GM12864 (cell line): ENCODE data around the gene CSNK1A1L.

Source experiments
- DNase-seq: peaks from one replicate; pipeline ENCODE4 v3.0.0-alpha.2; 2011; ENCODE audit warnings: low read depth
- H3K4me3 ChIP-seq: 2 replicates; pipeline ENCODE4 v1.5.1; 2011; ENCODE audit warnings: mild to moderate bottlenecking, low read depth, low read length, control low read depth
- TF ChIP-seq, protein P1 (sequence below): IDR thresholded peaks from 2 replicates; pipeline ENCODE4 v1.5.1; 2011; ENCODE audit warnings: low read depth, mild to moderate bottlenecking, moderate library complexity, low read length, control low read depth, inconsistent platforms; ENCODE audit errors: missing control alignments

The CSNK1A1L gene

DNA sequence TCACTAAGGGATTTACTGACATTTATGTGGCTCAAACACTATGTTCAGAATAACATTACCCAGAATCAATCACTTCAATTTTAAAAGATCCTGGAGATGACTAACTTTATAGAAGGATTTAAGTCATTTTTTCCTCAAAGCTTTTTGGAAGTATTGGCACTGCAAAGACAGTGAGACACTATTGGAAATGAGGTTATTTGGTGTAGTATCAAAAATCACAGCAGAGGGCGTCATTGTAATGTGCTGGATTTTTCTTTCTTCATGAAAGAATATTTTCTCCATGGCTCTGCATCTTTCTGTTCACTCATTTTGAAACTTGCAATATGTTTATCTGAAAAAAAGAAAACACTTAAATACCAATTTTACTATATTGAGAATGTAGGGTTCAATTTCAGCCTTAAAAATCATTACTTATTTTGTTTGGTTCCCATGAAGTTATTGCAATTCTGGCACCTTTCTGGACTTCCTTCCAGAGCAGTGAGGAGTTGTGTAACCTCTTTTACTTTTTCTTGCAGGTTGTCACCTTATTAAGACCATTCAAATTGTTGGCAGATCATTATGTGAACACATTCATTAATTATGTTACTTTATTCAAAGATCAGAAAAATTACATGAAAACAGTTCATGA is 3.7 kb upstream of the CSNK1A1L start:
- DNase-seq = no peak
- TF ChIP-seq, protein P1, sequence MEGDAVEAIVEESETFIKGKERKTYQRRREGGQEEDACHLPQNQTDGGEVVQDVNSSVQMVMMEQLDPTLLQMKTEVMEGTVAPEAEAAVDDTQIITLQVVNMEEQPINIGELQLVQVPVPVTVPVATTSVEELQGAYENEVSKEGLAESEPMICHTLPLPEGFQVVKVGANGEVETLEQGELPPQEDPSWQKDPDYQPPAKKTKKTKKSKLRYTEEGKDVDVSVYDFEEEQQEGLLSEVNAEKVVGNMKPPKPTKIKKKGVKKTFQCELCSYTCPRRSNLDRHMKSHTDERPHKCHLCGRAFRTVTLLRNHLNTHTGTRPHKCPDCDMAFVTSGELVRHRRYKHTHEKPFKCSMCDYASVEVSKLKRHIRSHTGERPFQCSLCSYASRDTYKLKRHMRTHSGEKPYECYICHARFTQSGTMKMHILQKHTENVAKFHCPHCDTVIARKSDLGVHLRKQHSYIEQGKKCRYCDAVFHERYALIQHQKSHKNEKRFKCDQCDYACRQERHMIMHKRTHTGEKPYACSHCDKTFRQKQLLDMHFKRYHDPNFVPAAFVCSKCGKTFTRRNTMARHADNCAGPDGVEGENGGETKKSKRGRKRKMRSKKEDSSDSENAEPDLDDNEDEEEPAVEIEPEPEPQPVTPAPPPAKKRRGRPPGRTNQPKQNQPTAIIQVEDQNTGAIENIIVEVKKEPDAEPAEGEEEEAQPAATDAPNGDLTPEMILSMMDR = peak; percentile 38
- no peak overlapping the region for H3K4me3 ChIP-seq

DNA sequence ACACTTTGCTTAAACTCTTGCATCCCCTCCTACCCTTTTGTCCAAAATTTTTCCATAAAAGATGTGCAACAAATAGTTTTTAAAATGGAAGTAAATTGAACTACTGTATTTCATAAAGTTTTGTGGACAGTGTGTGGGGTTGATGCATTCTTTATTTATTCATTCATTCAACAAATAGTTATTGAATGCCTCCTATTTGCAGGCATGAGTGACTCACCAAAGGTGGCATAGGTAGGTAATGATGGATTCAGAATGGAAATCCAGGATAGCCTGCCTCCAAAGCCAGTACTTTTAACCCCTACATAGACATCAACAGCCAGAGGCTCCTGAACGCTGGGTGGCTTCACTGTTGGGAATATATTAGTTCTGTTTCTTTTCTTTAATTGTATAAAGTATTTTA is 2.4 kb upstream of the CSNK1A1L start:
- TF ChIP-seq, protein P1 = no peak
- no peak overlapping the region for H3K4me3 ChIP-seq
- DNase-seq = no peak

DNA sequence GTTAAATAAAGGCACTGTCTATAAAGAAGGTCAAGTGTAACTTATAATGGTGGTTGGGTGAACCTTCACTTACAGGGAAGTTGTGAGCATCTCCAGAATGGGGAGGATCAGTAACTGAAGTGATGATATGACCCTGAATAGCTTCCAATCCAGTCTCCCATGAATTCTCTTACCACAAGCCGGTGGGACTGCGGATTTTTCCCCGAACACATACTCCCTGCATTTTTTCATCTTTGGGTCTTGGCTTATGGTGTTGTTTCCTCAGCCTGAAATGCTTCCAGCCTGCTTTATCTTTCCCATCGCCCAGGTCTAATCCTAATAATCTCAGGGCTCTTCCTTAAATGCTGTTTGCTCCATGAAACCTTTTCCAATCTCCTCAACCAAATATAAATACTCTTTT is 2.0 kb upstream of the CSNK1A1L start:
- TF ChIP-seq, protein P1 = no peak
- no peak overlapping the region for H3K4me3 ChIP-seq
- no peak for DNase-seq

DNA sequence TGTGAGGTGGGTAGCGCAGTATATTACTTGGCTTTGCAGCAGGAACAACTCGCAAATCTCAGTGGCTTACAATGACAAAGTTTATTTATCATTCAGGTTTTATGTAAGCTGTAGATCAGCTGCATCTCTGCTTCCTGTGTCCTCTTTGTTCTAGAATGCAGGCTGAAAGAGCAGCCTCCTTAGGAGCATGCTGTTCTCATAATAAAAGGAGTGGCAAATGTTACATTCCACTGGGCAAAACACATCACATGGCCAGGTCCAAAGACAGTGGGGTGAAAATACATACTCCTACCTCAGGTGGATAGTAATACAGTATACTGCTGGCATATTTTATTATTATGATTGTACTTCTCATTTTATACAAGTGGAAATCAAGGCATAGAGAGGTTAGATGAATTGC is 1.2 kb upstream of the CSNK1A1L start:
- TF ChIP-seq, protein P1 = no peak

DNA sequence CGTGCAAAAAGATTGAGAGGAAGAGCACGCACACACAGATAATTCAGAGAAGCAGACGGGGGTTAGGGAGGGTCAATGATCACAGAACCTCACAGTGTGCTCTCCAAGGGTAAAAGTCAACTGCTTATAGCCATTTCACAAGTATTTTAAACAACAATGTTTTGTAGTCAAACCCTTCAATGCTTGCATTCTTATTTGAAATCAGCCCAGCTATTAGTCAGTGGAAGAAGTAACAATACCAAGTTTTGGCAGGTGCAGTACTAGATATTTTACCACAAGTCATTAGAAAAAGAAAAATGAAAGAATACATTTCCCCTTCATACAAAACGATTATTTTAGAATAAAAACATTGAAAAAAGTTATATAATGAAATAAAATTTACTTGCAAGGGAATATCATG is 2.6 kb downstream of the CSNK1A1L start:
- TF ChIP-seq, protein P1 = no peak

More for the DNA sequence above, 1.2 kb upstream of the CSNK1A1L start:
- no peak for DNase-seq
- H3K4me3 ChIP-seq = no peak overlapping the region

DNA sequence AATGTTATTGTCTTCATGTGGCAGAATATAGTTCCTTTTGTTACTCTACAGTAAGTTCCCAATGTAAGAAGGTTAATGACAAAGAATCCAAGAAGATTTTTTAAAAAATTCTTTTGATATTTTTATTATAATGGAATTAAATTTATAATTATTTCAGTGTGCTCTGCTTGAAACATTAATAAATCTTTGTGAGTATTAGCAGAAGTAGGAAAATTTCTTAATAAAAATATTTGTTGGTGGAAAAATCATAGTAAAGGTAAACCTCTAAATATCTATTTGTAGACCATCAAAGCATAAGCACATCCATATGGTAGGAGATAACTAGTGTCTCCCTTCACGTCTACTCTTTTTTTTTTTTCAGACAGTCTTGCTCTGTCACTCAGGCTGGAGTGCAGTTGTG is 4.3 kb downstream of the CSNK1A1L start:
- TF ChIP-seq, protein P1 = no peak

More for the DNA sequence above, 2.6 kb downstream of the CSNK1A1L start:
- DNase-seq = no peak
- no peak overlapping the region for H3K4me3 ChIP-seq

DNA sequence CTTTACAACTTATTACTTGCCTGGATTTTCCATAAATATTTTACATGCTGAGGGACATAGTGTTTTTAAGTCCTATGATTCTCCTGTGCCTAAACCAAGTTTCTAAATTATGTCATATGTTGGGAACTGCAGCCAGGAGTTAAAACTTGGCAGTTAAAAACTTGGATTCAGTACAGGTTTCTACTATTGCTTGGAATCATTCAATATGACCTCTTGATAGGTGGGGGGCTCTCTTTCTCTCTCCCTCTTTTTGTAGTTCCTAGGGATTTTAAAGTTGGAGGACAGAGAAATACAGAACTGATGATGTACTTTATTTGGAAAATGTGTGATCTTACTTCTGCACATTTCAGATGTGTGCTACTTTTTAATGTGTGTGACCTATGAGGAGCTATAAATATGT is 4.7 kb downstream of the CSNK1A1L start:
- TF ChIP-seq, protein P1 = no peak
- no peak overlapping the region for H3K4me3 ChIP-seq
- DNase-seq = no peak

More for the DNA sequence above, 4.3 kb downstream of the CSNK1A1L start:
- no peak overlapping the region for H3K4me3 ChIP-seq
- no peak for DNase-seq
